GM18499 (cell line): ENCODE data around the gene GRM1.
"Not testable (repeated sequence)": the region's sequence is repeated elsewhere in the genome, so short reads cannot be mapped to it uniquely, and the experiment has no call there.

Experiments
- ATAC-seq: cut with Tn5 transposase; IDR thresholded peaks from one replicate; pipeline ENCODE4 v1.9.1; 2021; ENCODE audit warnings: moderate number of reproducible peaks; ENCODE audit not compliant: insufficient read depth, unreplicated experiment

GRM1 gene

GRCh38 chr6:146267447-146267846 is 238.6 kb downstream of the GRM1 start:
- no peak for ATAC-seq

GRCh38 chr6:146267946-146268345 is 239.1 kb downstream of the GRM1 start:
- no peak for ATAC-seq

DNA sequence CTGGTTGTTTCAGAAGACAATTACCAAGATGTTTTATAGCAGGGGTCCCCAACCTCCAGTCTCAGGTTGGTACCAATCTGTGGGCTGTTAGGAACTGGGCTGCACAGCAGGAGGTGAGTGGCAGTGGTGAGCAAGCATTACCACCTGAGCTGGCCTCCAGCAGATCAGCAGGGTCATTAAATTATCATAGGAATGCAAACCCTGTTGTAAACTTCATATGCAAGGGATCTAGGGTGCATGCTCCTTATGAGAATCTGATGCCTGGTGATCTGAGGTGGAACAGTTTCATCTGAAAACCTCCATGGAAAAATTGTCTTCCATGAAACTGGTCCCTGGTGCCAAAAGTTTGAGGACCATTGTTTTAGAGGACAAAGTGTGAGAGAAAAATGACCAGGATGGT is 240.6 kb downstream of the GRM1 start:
- ATAC-seq = no peak

- not testable (repeated sequence) for ATAC-seq
Observed at GRCh38 chr6:146271163-146271562, 242.3 kb downstream of the GRM1 start.

- no peak for ATAC-seq
Observed at GRCh38 chr6:146273490-146273889, 244.6 kb downstream of the GRM1 start.

- no peak for ATAC-seq
Observed at GRCh38 chr6:146277142-146277541, 248.3 kb downstream of the GRM1 start.

DNA sequence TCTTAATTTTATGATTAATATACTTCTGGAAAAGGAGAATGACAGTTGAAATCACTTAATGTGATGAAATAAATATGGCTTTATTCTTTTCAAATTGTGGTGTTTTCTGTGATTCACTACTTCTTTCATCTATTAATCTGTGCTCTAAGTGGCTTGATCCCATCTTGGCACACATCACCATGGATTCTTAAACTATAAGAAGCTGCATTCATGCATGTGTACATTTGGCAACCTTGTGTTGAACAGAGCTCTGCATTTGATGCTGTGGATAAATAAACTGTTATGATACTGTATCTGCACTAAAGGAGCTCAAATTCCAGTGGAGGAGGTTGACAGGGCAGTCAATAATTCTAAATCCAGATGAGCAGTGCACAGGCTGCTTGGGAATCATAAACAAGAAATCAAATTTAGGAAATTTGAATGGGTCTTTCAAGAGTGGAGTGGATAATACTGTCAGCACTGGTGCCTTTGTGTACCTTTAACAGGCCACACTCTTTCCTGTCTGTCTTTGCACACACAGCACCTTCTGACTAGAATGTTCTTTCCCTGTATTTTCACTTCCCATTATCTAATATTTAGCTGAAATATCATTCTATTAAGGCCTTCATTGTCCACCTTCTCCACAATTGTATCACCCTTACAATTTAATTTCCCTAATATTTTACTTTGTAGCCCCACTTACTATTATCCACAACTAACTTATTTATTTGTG is 252.9 kb downstream of the GRM1 start:
- ATAC-seq = no peak

GRCh38 chr6:146282837-146283236 is 254.0 kb downstream of the GRM1 start:
- no peak for ATAC-seq

- ATAC-seq = no peak
Observed at GRCh38 chr6:146284311-146284710, 255.4 kb downstream of the GRM1 start.

GRCh38 chr6:146286961-146287360 is 258.1 kb downstream of the GRM1 start:
- ATAC-seq = no peak

DNA sequence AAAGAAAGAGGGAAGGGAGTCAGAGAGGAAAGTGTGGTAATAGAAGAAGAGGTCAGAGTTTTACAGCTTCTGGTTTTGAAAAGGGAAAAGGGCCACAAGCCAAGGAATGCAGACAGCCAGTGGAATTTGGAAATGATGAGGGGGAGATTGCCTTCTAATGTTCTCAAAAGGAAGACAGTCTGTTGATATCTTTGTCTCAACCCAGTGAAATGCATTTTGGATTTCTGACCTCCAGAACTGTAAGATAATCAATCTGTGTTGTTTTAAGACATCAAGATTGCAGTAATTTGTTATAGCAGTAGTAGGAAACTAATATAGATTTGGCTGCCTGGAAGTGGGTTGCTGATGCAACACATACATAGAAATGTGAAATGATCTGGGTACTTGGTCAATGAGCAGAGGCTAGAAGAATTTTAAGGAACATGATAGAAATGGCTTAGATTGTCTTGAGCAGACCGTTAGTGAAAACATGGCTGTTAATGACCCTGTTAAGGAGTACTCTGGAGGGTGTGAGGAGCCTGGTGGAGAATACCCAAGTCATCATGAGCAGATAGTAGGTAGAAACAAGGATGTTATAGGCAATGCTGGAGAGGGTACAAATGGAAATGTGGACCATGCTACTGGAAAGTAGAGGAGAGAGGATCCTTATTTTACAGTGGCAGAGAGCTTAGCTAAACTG is 259.0 kb downstream of the GRM1 start:
- ATAC-seq = no peak

- no peak for ATAC-seq
Observed at GRCh38 chr6:146289816-146290588, 261.1 kb downstream of the GRM1 start.

DNA sequence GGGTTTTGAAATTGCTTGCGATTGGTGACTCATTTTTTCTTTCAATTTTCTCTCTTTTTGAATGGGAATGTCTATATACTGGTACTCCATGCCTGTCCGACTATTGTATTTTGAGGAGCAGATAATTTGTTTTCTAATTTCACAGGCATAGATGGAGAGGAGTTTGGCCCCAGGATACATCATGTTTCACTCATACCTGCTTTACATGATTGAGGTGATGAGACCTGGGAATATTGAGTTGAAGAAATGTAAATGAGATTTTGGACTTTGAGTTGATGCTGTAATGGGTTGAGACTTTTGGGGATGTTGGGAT is 261.7 kb downstream of the GRM1 start:
- ATAC-seq = no peak

GRCh38 chr6:146292506-146292905 is 263.6 kb downstream of the GRM1 start:
- no peak for ATAC-seq

DNA sequence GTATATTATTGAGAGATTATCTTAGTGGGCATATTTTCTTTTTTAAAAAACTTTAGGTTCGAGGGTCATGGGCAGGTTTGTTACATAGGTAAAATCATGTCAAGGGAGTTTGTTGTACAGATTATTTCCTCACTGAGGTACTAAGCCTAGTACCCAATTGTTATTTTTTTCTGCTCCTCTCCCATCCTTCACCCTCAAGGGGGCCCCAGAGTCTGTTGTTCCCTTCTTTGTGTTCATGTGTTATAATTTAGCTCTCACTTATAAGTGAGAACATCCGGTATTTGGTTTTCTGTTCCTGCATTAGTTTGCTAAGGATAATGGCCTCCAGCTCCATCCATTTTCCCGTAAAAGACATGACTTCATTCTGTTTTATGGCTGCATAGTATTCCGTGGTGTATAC is 266.8 kb downstream of the GRM1 start:
- no peak for ATAC-seq

GRCh38 chr6:146297815-146298214 is 269.0 kb downstream of the GRM1 start:
- no peak for ATAC-seq

DNA sequence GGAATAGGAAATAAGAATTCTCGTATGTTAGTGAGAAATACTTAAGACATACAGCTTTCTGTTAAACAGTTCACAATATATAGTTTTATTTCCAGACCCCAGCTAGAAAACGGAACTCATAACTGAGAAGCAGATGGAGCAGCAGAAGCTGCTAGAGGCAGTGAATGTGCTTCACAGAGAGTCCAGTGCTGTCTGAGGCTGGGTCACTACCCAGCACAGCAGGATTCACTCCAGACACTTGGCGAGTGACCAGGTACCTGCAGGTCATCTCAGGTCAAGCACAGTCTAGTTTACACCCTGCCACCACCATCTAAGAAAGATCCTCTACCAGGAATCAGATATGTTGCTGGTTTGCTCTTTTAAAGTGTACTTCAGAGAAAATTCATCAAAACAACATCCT is 271.7 kb downstream of the GRM1 start:
- ATAC-seq = no peak

DNA sequence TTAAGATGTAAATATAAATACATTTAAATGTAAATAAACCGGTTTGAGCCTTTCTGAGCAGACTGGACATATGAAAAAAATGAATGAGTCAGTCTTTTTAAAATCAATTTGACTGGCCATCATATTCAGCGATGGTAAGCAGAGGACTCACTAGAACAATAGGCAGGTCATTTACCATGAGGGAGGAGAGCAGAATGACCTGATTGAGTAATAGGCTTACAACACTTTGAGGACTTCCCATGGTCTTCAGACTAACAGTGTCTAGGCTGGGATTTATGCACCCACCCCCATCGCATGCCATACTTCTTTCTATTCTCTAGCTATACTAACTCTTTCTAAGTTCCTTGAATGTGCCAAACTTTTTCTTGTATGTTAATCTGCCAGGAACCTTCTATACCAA is 272.9 kb downstream of the GRM1 start:
- ATAC-seq = no peak

GRCh38 chr6:146302994-146303393 is 274.1 kb downstream of the GRM1 start:
- ATAC-seq = no peak

- ATAC-seq = no peak
Observed at GRCh38 chr6:146304181-146304580, 275.3 kb downstream of the GRM1 start.

GRCh38 chr6:146305092-146305491 is 276.2 kb downstream of the GRM1 start:
- no peak for ATAC-seq
